ENCODE measurements around the gene RPL9.
"Not testable (repeated sequence)": the region's sequence is repeated elsewhere in the genome, so short reads cannot be mapped to it uniquely, and the experiment has no call there.

Gene RPL9

GRCh38 chr4:39464886-39465501 is 6.3 kb upstream of the RPL9 start:
- DNase-seq, result no peak

- not testable (repeated sequence) for DNase-seq
These were observed 589 bp downstream of the RPL9 start for GRCh38 chr4:39458161-39458504.

- DNase-seq, result no peak
These were observed 1.6 kb downstream of the RPL9 start for GRCh38 chr4:39456946-39457763.

DNA sequence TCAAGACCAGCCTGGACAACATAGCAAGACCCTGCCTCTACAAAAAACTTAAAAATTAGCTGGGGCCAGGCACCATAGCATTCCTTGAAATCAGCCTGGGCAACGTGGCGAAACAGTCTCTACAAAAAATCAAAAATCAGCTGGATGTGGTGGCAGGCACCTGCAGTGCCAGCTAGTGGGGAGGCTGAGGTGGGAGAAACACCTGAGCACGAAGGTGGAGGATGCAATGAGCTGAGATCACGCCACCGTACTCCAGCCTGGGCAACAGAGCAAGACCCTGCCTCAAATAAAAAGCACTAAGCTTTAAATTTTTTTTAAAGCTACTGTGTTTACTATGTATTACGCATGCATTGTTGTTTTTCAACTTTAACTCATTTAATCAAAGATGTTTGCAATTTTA is 3.2 kb downstream of the RPL9 start:
- no peak for DNase-seq

DNA sequence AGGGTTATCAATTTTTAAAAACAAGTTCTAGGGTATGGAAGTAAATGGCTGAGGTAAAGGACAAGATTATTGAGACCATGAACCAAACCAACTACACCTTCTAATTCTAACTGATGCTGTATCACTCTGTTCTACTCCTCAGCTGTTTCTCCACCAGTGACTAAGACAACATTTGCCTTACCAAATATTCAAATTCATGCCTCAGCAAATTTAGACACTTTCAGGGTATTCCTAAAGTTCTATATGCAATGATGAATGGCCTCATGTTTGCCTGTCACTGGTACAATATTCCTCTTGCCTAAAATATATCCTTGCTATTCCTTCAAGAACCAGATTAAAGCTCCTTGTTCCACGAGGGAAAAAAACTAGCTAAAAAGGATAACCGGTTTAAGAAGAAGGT is 5.0 kb downstream of the RPL9 start:
- DNase-seq, result no peak

- no peak for DNase-seq
These were observed 5.7 kb downstream of the RPL9 start for GRCh38 chr4:39452860-39453587.

GRCh38 chr4:39452153-39452859 is 6.4 kb downstream of the RPL9 start:
- no peak for DNase-seq

DNA sequence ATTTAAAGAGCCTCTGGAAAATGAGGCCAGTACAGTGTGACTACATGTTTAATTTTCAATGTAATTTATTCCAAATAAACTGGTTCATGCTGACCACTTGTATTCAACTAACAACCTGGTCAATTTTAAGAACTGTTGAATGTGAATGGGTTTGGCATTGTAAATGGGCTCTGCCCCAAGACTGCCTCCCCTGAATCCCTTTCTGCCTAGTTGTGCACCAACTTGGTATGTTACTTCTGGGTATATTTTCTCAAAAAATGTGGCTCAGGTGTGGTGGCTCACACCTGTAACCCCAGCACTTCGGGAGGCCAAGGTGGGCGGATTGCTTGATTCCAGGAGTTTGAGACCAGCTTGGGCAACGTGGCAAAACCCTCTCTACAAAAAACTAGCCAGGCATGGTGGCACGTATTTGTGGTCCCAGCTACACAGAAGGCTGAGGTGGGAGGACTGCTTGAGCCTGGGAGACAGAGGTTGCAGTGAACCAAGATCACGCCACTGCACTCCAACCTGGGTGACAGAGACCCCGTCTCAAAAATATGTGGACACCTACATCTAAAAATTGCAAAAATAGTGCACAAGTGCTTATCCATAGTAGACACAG is 7.2 kb downstream of the RPL9 start:
- DNase-seq, result no peak

GRCh38 chr4:39450618-39451017 is 8.1 kb downstream of the RPL9 start:
- DNase-seq, result no peak

GRCh38 chr4:39446842-39447573 is 11.7 kb downstream of the RPL9 start:
- DNase-seq, result peak; percentile 50

GRCh38 chr4:39446483-39446841 is 12.3 kb downstream of the RPL9 start:
- no peak for DNase-seq

- no peak for DNase-seq
These were observed 15.7 kb downstream of the RPL9 start for GRCh38 chr4:39442998-39443397.

DNA sequence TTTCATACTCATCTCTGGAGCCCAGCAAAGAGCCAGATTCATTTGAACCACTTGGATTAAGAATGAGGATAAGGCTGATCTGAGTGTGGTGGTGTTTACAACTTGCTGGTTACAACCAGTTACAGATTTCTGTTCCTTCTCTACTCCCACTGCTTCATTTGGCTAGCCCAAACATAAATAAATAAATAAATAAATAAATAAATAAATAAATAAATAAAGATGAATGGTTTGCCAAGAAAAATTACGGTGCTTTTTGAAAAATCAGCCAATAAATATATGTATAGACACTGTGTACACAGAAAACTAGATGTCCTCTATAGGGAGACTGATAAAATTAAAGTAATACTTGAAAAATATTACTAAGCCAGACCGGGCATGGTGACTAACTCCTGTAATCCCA is 17.1 kb downstream of the RPL9 start:
- no peak for DNase-seq

DNA sequence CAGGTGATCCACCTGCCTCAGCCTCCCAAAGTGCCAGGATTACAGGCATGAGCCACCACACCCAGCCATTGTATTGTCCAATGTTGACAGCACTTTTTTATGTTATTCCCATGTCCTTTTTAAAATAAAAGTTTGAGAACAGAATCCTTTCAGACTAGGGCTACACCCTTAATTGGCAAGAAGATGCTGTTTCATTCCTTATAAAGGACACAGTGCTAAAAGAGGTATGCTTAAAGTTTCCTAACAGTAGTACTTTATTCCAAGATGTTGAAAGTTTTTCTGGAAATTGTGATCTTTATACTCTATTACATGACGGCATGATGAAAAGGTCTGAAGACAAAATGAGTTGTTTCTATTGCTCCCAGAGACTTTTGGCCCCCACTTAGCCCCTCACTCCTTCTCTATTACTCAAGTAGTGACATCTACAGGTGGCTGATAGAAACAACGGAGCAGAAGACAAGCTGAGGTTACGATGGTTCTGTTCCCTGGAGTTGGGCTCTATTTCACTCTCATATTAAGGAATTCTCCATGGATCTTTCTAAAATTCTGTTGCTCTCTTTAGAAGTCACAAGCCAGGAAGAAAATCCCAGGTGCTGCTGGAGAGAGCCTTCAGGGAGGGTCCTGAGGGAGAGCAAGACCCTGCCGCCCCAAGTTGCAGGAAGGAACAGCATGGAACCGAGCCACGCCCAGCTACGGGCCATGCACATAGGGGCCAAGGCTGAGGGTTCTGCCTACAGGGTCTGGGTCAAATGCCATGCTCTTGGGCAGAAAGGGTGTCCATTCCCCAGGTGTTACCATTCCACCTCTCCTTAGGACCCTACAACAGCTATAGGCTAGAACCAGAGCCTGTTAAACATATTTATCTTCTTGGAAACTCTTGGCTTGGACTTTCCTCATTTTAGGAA is 22.8 kb downstream of the RPL9 start:
- DNase-seq, result no peak

GRCh38 chr4:39433878-39434492 is 24.7 kb downstream of the RPL9 start:
- no peak for DNase-seq

GRCh38 chr4:39429476-39430334 is 29.0 kb downstream of the RPL9 start:
- no peak for DNase-seq

DNA sequence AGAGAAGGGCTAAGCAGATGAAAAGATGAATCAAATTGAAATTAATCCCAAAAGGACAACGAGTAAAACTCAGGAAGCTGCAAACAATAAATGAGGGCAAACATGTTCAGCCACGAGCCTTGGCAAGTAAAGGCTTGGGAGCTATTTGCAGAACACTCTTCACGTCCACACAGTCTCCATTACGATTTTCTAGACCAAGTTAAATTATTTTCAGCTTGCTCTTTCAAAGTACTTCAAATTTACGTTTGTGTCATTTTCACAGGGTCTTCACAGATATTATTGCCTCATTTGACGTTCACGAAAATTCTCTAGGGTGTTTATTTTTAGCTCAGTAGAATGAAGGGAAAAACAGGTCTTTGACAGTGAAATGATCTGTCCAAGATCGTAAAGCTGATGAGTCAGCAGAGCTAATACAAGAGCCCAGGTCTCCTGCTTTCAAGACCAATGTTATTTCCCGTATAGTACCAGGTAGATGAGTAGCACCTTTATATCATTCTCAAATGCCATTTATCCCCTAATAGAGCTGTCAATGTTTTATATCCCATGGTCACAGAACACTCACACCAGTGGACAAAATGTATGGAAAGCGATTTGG is 31.1 kb downstream of the RPL9 start:
- no peak for DNase-seq

- no peak for DNase-seq
These were observed 32.0 kb downstream of the RPL9 start for GRCh38 chr4:39426728-39427127.

DNA sequence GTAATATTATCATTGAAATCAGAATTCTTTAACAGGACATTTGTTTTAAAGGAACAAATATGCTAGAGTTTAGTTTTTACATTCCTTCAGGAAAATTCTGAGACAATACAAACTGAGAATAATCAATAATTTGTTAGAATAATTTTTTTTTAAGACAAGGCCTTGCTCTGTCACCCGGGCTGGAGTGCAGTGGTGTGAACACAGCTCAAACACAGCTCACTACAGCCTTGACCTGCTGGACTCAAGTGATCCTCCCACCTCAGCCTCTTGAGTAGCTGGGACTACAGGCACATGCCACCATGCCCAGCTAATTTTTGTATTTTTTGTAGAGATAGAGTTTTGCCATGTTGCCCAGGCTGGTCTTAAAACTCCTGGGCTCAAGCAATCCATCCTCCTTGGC is 33.4 kb downstream of the RPL9 start:
- DNase-seq, result not testable (repeated sequence)

All from activated CD4-positive, CD25-positive, alpha-beta regulatory T cell treated with anti-CD3 and anti-CD28 coated beads, Interleukin-2, amount 50 U/mL, for 72 hours (primary cell).